ENCODE measurements around the gene COL4A1.

Gene COL4A1

DNA sequence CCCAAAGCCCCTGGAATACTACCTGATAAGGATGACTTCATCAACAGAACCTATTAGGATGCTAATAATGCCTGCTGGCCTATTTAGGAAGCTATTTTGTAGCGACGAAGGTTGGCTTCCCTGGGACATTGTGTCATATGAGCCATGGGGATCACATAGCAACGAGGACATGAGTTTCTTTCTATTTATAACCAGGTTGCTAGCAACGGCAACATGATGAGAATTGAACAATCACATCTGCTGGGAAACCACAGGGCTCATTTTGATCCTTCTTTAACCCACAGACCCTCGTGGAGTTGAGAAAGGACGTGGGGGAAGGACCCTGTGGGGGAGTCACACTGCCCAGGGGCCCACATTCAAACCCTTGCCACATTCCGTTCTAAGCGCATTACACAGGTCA lies 172.2 kb downstream of the COL4A1 start:
- TF ChIP-seq FOXP2 (optimal IDR thresholded peaks at IDR 0.05; ENCODE audit: borderline replicate concordance, extremely low read depth, extremely low read length, insufficient read depth), result no peak
- TF ChIP-seq POLR2AphosphoS5 (IDR thresholded peaks at IDR 0.05; ENCODE audit: low read depth, low read length), result no peak
- TF ChIP-seq SIN3A (IDR thresholded peaks at IDR 0.05; ENCODE audit: borderline replicate concordance, insufficient read depth, low read length), result no peak
- TF ChIP-seq TAF1 (IDR thresholded peaks at IDR 0.05; ENCODE audit: borderline replicate concordance, insufficient read depth, low read length), result no peak
- TF ChIP-seq, protein P1, sequence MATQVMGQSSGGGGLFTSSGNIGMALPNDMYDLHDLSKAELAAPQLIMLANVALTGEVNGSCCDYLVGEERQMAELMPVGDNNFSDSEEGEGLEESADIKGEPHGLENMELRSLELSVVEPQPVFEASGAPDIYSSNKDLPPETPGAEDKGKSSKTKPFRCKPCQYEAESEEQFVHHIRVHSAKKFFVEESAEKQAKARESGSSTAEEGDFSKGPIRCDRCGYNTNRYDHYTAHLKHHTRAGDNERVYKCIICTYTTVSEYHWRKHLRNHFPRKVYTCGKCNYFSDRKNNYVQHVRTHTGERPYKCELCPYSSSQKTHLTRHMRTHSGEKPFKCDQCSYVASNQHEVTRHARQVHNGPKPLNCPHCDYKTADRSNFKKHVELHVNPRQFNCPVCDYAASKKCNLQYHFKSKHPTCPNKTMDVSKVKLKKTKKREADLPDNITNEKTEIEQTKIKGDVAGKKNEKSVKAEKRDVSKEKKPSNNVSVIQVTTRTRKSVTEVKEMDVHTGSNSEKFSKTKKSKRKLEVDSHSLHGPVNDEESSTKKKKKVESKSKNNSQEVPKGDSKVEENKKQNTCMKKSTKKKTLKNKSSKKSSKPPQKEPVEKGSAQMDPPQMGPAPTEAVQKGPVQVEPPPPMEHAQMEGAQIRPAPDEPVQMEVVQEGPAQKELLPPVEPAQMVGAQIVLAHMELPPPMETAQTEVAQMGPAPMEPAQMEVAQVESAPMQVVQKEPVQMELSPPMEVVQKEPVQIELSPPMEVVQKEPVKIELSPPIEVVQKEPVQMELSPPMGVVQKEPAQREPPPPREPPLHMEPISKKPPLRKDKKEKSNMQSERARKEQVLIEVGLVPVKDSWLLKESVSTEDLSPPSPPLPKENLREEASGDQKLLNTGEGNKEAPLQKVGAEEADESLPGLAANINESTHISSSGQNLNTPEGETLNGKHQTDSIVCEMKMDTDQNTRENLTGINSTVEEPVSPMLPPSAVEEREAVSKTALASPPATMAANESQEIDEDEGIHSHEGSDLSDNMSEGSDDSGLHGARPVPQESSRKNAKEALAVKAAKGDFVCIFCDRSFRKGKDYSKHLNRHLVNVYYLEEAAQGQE (IDR thresholded peaks at IDR 0.05; ENCODE audit: insufficient read depth in 1 of 2, low read depth in 2 of 2, low read length in 2 of 2), result no peak

DNA sequence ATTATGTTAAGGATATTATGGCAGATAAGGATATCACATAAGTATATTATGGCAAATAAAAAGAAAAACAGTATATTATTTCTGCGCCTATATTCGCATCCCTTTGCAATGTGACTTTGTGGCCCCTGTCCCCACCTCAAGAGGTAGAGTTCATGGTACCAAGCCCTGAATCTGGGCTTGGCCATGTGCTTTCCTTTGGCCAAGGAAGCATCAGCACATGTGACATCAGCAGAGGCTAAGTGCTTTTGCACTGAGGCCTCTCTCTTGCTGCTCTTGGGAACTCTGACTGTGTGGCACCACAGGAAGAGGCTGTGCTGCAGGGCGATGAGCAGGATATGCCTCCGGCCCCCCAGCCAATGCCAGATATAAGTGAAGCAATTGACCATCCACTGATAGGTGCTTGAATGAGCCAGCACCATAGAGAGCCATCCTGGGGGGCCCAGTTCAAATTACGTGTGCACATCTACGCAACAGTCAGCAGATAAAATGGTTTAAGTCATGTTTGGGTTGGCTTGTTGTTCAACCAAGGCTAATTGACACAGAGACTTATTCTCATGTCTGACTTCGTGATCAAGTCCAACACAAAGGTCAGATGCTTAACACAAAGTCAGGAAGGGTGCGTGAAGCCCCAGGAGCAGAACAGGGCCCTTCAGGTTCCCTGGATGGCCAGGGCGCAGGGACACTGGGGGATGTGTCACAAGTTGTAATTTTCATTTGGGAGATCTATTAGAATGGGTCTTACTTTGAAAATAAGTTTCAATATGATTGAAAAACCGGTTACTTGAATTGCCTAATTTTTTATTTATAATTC lies 173.3 kb downstream of the COL4A1 start:
- TF ChIP-seq, protein P1 (IDR thresholded peaks at IDR 0.05; ENCODE audit: insufficient read depth in 1 of 2, low read depth in 2 of 2, low read length in 2 of 2), result no peak
- no peak for TF ChIP-seq SIN3A (IDR thresholded peaks at IDR 0.05; ENCODE audit: borderline replicate concordance, insufficient read depth, low read length)
- no peak for TF ChIP-seq FOXP2 (optimal IDR thresholded peaks at IDR 0.05; ENCODE audit: borderline replicate concordance, extremely low read depth, extremely low read length, insufficient read depth)
- TF ChIP-seq POLR2AphosphoS5 (IDR thresholded peaks at IDR 0.05; ENCODE audit: low read depth, low read length), result no peak
- no peak for TF ChIP-seq TAF1 (IDR thresholded peaks at IDR 0.05; ENCODE audit: borderline replicate concordance, insufficient read depth, low read length)

DNA sequence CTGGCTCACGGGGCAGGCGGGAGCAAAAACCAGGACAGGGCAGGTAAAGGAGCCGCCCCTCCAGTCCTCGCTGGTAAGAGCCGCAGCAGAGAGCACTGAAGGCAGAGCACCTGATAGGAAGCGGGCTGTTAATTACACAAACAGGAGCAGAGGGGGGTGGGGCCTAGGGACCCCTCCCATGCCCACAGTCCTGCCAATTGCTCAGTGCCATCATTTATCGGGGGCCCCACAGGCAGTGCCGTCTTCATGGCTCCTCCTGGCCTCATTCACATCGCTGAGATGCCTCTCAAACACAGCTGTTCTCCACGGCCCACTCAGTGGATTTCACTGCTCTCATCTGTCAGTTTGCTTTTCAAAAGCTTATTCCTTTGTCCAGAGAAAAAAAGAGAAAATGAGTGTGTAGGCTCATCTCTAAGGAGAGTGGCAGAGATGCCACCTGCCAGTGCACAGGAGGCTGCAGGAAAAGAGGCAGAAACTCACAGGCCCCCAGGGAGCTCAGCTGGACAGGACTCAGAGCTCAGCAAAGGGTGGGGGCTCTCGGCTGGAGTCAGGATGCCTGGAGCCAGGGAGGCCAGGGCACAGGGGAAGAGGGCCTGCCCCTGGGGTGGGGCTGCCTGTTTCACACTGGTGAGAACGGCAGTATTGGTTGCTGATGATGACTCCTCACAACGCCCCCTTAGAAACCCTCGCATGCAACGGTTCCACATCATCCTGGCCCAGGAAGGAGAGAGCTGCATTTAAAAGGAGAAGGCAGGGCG lies 174.6 kb downstream of the COL4A1 start:
- TF ChIP-seq, protein P1 (IDR thresholded peaks at IDR 0.05; ENCODE audit: insufficient read depth in 1 of 2, low read depth in 2 of 2, low read length in 2 of 2), result no peak
- no peak for TF ChIP-seq TAF1 (IDR thresholded peaks at IDR 0.05; ENCODE audit: borderline replicate concordance, insufficient read depth, low read length)
- TF ChIP-seq FOXP2 (optimal IDR thresholded peaks at IDR 0.05; ENCODE audit: borderline replicate concordance, extremely low read depth, extremely low read length, insufficient read depth), result no peak
- TF ChIP-seq POLR2AphosphoS5 (IDR thresholded peaks at IDR 0.05; ENCODE audit: low read depth, low read length), result no peak
- no peak for TF ChIP-seq SIN3A (IDR thresholded peaks at IDR 0.05; ENCODE audit: borderline replicate concordance, insufficient read depth, low read length)

DNA sequence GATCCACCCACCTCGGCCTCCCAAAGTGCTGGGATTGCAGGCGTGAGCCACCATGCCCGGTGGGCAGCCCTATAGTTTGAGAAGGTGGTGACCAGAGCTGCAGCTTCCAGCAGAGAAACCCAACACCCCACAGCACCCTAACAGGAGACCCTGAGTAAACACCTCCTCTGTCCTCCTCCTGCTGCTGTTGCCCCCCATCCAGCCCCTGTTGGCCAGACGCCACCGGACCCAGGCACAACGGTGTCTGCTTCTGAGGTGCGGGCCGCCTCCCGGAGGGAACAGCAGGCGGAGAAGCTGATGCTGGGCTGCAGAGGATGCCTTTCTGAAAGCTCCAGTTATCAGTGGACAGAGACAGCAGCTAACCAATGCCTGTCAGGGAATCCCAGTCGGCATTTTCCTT lies 175.5 kb downstream of the COL4A1 start:
- TF ChIP-seq FOXP2 (optimal IDR thresholded peaks at IDR 0.05; ENCODE audit: borderline replicate concordance, extremely low read depth, extremely low read length, insufficient read depth), result no peak
- TF ChIP-seq TAF1 (IDR thresholded peaks at IDR 0.05; ENCODE audit: borderline replicate concordance, insufficient read depth, low read length), result no peak
- TF ChIP-seq, protein P1 (IDR thresholded peaks at IDR 0.05; ENCODE audit: insufficient read depth in 1 of 2, low read depth in 2 of 2, low read length in 2 of 2), result no peak
- TF ChIP-seq SIN3A (IDR thresholded peaks at IDR 0.05; ENCODE audit: borderline replicate concordance, insufficient read depth, low read length), result no peak
- no peak for TF ChIP-seq POLR2AphosphoS5 (IDR thresholded peaks at IDR 0.05; ENCODE audit: low read depth, low read length)
